DMS 273 (cell line): ENCODE results near the gene TMPRSS6.
A peak's percentile ranks its signal among the peaks of the same experiment; 100 is the strongest.

Source experiments
- DNase-seq: peaks from one replicate; lab custom pipeline; 2025; ENCODE audit not compliant: unreplicated experiment; lab: John Stamatoyannopoulos, UW

TMPRSS6 gene

GRCh38 chr22:37052386-37053309 is 56.9 kb downstream of the TMPRSS6 start:
- DNase-seq: no peak

GRCh38 chr22:37051391-37052385 is 57.8 kb downstream of the TMPRSS6 start, which contains the start of gene KCTD17:
Gene KCTD17, plus strand, starts transcription at chr22:37051742. Its CDS starts 19 bp downstream, at chr22:37051761.
- DNase-seq: peak; percentile 85

GRCh38 chr22:37050913-37051312 is 58.6 kb downstream of the TMPRSS6 start:
- no peak for DNase-seq

DNA sequence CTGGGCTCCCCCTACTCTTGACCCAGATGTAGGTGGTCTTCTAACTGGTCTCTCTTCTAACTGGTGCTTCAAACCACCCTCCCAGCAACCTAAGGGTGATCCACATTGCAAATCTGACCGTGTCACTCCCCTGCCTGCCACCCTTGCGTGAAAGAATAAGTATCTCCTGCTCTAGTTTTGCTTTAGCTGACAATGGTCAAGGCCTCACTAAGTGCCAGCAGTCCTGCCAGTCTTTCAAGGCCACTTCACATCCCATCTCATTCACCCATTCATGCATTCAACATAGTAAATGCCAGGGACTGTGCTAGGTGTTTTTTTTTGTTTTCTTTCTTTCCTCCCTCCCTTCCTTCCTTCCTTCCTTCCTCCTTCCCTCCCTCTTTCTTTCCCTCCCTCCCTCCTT is 60.3 kb downstream of the TMPRSS6 start:
- DNase-seq: no peak

DNA sequence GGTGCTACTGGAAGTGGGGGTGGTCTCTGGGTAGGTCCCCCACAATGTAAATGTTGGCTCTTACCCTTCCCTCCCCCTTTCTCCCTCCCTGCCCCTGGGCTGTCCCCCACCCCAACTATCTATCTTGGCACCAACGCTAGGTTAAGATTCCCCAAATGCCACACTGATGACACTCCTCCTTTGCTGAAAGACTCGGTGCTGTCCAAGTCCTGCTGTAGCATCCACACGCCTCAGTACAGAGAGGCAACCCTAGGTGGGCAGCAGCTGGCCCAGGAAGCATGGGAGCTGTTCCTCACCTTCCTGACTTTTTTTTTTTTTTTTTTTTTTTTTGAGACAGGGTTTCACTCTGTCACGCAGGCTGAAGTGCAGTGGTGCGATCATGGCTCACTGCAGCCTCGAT is 61.4 kb downstream of the TMPRSS6 start:
- no peak for DNase-seq

DNA sequence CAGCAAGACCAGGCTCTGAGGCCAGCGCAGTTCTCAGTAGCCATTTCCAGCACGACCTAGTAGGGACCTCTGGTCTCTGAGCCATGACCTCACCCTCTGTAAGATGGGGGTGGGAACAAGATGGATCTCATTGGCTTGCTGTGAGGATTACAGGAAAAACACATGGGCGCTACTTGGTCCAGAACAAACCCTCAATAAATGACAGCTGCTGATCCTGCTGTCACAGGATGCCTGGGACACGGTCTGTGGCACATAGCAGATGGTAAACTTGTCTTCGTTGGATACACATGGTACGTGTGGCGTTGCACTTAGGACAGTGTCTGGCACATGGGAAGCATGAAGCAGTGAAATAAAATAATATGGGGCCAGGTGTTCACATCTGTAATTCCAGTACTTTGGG is 62.5 kb downstream of the TMPRSS6 start:
- DNase-seq: peak; percentile 89

GRCh38 chr22:37046589-37046988 is 62.9 kb downstream of the TMPRSS6 start:
- no peak for DNase-seq

- peak; percentile 46 for DNase-seq
Measured at GRCh38 chr22:37045958-37046357, 63.6 kb downstream of the TMPRSS6 start.

- DNase-seq: no peak
Measured at GRCh38 chr22:37044634-37045625, 64.6 kb downstream of the TMPRSS6 start.

DNA sequence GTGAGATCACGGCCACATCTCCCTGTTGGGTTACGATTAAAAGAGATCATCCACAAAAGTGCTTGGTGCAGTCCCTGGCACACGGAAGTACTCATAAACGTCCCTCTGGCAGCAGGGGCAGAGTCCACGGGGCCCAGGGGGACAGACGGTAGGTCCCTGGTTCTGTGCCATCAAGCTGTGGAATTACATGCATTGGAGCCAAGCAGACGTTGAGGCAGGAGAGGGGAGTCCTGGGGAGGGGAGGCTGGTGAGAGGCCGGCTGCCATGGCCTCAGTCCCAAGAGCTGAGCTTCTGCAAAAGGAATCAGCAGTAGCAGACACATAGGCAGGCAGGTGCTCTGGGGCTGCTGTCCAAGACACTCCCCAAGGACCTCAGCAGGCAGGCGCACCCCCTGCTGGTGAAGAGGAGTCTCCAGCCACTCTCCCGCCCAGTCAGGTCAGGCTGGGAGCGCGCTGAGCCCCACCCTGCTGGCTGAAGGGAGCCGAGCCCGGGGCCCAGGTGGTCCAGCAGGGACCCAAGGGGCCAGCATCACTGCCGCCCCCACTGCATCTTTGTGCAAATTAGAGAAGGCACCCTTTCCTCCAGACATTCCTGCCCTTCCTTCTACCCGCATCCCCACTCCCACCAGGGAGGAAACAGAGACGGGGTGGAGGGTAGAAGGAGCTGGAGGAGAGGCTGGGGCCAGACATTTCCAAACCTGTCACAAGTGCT is 65.5 kb downstream of the TMPRSS6 start:
- DNase-seq: peak; percentile 58

- peak; percentile 20 for DNase-seq
Measured at GRCh38 chr22:37043209-37043827, 66.2 kb downstream of the TMPRSS6 start.

- DNase-seq: no peak
Measured at GRCh38 chr22:37039466-37039865, 70.0 kb downstream of the TMPRSS6 start.

DNA sequence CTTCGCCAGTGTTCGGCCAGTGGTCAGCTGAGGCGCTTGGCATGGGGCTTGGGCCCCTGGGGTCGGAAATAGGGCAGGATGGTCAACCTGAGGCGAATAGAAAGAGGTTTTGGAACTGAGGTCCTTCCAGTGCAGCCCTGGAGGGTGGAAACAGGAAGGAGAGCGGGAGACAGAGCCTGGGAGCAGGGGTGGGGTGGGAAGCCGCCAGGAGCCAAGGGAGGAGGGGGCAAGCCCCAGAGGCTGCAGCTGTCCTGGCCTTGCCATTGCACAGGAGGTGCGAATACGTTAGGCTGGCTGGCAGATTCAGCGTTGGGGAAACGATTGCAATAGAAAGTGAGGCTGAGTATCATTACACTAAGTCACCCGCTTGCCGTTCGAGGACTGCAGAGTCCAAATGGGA is 71.8 kb downstream of the TMPRSS6 start:
- no peak for DNase-seq

DNA sequence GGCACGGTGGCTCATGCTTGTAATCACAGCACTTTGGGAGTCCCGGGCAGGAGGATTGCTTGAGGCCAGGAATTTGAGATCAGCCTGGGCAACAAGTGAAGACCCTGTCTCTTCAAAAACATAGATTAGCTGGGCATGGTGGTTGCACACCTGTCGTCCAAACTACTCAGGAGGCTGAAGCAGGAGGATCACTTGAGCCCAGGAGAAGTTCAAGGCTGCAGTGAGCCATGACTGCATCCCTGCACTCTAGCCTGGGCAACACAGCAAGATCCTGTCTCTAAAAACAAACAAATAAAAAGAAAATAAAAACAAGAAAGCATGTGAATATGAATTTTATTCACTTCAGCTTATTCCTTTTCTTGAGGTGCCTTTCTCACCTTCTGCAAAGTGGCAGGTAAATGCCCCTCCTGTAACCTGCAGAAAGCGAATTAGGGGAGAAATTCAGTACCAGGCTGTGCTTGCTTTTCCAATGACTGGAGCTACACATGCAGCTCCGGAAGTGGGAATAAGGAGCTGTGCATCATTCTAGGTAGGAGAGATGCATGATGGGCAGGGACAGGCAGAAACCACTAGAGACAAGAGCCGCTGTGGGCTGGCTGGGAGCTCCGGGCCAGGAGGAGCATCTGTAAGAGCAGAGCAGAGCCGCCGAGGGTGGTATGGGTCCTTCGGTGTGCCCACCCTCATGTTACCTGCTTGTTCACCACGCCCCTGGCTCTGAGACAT is 72.7 kb downstream of the TMPRSS6 start:
- DNase-seq: no peak

DNA sequence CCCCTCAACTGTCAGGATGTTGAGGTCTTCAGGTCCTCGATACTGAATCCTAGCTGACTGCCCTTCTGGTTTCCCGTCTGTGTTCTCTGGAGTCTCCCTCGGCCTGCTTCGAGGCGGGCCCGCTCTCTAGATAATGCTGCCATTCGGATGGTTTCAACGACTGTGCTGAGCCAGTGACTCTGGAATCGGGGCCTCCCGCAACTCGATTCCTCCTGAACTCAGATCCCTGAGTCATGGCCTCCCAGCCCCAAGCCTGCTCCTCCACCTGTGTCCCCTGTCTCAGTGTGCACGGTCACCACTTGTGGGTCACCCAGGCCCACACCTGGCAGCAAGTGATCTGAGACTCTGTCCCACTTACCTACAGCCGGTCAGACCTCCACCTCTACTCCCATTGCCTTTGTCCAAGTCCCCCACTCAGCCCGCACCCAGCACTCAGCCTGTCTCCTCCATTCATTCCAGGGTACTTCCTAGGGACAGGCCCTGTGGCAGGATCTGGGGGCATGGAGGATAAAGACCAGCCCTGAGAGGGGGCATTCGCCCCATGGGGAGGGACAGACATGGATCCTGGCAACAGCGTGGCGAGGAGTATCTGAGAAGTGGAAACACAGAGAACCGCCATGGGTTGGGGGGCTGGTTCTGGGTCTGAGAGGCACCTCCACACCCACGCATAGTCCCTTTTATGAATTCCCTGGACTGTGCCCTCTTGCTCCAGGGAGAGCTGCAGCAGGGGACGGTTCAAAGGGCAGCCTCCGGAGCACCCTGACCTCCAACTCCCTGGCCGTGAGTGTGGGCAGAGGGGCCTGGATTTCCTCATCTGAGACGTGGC is 75.7 kb downstream of the TMPRSS6 start:
- no peak for DNase-seq

GRCh38 chr22:37032535-37033460 is 76.7 kb downstream of the TMPRSS6 start:
- peak; percentile 10 for DNase-seq

DNA sequence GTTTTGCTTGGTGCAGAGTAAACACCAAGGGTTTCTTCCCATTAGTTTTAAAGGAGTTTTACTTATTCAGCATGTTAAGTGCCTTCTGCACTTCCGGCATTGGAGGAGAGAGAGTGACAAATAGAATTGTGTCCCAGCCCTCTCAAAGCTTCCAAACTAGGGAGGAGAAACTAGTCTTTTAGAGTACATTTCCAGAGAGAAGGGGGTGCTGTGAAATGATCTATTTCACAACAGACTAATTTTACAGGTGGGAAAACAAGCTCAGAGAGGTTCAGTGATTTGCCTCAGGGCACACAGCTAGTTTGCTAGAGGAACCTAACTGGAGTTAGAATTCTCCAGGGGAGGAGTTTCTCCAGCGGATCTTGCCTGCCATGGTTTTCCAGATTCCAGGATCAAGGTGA is 77.4 kb downstream of the TMPRSS6 start:
- DNase-seq: no peak
